T1000 (cell line): ENCODE results near the gene HPSE2.

Source experiments
- DNase-seq: peaks from one replicate; lab custom pipeline; 2025; ENCODE audit warnings: mixed read lengths; lab: John Stamatoyannopoulos, UW

HPSE2 gene

GRCh38 chr10:98832738-98833137, 402.9 kb downstream of the HPSE2 start:
- DNase-seq, result no peak

- no peak for DNase-seq
Observed at GRCh38 chr10:98832196-98832595, 403.5 kb downstream of the HPSE2 start.

DNA sequence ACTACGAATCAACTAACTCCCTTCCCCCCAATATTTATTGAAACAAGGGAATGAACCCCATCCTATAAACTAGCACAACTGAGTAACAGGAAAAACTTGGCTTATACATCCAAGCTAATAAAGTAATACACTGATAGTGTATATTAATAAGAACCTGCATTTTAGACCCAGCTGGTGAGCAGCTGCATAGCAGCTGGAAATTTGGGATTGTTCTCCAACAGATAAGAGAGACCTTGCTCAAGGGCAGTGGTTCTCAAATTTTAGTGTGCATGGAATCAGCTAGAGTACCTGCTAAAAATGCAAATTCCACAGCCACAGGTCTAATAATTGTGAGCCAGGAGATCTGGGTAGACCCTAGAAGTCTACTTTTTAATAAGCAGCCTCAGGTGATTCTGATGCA, 404.3 kb downstream of the HPSE2 start:
- no peak for DNase-seq

DNA sequence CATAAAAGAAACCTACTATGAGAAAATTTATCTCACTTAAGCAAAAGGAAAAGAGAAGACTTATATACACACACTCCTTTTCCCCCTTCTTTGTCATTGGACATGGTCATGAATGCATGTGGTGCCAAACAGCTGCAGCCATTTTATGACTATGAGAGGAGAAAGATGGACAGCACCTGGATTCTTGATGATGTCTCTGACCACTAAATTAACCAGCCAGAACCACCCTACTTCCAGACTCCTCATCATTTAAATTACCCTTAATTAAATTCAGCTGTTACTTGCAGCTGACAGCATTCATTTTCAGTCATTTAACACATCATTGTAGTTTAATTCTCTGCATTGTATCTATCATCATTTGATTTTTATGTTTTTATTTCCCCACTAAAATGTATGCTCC, 409.9 kb downstream of the HPSE2 start:
- no peak for DNase-seq

DNA sequence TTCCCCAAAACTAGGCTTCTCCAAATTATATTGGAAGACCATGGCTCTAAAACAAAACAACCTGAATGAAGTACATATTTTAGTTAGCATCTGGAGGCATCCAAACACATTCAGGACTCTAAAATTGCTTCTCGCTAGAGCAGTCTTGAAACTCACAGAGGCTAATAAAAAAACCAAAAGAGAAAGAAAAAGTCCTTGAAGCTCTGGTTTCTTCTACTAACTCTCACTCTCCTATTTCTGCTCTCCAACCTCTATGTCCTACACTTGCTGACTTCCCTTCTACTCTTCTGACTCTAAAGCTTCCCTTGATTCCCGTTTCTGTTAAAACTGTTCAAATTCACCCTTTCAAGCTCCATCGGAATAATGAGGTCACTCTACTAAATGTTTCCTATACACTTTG, 418.3 kb downstream of the HPSE2 start:
- DNase-seq, result no peak

DNA sequence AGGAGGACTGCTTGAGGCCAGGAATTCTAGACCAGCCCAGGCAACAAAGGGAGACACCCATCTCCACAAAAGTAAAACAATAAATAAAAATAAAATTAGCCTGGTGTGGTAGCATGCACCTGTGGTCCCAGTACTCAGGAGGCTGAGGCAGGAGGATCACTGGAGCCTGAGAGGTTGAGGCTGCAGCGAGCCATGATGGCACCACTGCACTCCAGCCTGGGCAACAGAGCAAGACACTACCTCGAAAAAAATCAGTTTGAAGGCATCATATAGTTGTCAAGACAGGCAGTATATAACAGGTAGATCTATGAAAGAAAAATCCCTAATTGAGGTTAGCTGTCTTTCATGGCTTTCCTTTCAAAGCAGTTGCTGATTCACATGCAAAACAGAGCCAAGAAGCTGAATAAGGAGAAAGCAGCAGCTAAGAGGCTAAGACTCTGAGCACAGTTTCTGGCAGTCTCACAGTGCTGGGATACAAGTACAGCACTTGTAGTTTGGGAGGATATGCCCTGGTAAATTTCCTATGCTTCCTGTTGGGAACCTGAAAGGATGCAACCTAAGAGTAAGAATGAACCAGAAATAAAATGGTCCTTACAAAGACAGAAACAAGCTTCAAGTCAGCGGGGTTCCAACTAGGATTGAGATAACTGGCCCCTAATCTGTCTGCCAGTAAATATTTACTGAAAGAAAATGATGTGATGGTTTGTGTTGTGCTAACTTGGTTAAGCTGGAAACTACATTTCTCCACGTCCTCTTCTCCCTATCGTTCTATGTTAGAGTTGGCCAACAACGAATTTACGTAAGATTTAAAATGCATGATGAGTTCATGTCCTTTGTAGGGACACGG, 420.4 kb downstream of the HPSE2 start:
- DNase-seq, result no peak

- DNase-seq, result no peak
Observed at GRCh38 chr10:98814470-98814869, 421.2 kb downstream of the HPSE2 start.

GRCh38 chr10:98808282-98808892, 427.3 kb downstream of the HPSE2 start:
- no peak for DNase-seq

DNA sequence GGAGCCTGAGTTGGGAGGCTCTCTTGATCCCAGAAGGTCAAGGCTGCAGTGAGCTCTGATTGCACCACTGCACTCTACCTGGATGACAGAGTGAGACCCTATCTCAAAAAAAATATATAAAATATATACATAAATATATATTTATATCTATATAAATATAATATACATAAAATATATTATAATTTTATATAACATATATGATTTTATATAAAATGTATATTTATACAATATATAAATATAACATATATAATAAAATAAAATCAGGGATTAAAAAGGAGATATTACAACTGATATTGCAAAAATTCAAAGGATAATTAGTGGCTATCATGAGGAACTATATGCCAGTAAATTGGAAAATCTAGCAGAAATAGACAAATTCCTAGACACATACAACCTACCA, 435.4 kb downstream of the HPSE2 start:
- no peak for DNase-seq

DNA sequence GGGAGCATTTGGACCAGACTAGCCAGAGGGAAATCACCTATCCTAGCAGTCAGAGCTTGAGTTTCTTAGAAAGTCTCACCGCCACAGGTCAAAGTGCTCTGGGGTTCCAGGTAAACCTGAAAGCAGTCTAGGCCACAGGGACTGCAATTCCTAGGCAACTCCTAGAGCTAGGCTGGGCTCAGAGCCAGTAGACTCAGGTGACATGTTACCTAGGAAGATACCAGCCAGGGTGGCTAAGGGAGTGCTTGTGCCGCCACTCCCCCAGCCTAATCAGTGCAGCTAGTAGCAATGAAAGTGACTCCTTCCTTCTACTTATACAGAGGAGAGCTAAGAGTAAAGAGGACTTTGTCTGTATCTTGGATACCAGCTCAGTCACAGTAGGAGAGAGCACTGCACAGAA, 440.2 kb downstream of the HPSE2 start:
- no peak for DNase-seq

- no peak for DNase-seq
Observed at GRCh38 chr10:98790817-98791216, 444.8 kb downstream of the HPSE2 start.

DNA sequence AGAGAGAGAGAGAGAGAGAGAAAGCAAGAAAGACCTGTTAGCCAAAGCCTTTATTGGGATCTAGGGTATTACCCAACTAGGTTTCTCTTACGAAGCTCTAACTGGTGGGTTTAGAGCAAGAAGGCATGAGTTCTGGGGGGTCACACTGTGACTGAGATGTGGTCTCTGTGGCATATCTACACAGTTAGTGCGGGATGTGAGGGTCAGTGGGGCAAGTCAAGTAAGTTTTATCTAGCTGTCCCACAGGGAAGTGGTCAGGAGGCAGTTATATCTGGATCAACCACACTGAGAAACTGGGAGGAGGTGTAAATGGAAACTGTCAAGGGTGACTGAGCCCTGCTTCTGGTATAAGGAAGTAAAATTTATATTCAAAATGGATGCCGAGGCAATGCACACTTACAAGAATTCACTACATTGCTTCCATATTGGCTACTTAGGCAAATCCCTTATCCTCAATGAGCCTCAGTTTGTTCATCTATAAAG, 457.3 kb downstream of the HPSE2 start:
- no peak for DNase-seq

GRCh38 chr10:98758463-98758862, 477.2 kb downstream of the HPSE2 start:
- no peak for DNase-seq

- no peak for DNase-seq
Observed at GRCh38 chr10:98748298-98748697, 487.4 kb downstream of the HPSE2 start.

DNA sequence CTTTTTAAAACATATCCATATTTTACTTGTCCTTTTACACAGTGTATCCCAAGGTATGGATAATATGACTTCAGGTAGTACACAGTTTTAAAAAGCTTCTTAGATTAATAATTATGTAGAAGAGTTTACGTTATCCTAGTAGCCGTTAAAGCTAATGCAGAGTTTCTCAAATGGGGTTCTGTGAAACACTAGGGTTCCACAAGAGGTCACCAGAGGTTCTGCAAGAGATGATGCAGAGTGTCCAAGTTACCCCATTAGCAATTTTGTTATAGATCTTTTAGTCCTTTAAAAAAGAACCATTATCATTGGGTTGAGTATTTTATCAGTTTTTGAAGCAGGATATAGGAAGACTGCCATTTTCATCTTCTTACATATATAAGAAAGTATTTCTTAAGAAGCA, 490.0 kb downstream of the HPSE2 start:
- DNase-seq, result no peak

DNA sequence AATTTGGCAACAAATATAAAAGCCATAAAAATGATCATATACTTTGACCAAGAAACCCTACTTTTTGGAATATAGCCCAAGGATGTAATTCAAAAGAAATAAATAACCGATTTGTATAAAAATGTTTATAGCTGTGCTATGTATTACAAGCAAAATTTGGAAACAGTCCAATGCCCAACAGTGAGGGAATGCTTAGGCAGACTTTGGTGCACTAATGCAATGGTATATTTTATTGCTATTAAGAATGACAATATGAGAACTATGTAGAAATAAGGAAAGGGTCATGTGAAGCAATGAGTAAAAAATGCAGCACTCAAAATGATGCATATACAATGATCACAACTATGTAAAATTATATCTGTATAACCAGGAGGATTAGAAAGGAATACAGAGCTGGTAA, 515.1 kb downstream of the HPSE2 start:
- no peak for DNase-seq

GRCh38 chr10:98713586-98713985, 522.1 kb downstream of the HPSE2 start:
- no peak for DNase-seq

GRCh38 chr10:98696516-98696915, 539.1 kb downstream of the HPSE2 start:
- no peak for DNase-seq

- DNase-seq, result no peak
Observed at GRCh38 chr10:98694883-98695282, 540.8 kb downstream of the HPSE2 start.

GRCh38 chr10:98694014-98694413, 541.6 kb downstream of the HPSE2 start:
- DNase-seq, result no peak

GRCh38 chr10:98687685-98688084, 548.0 kb downstream of the HPSE2 start:
- no peak for DNase-seq

GRCh38 chr10:98684019-98684899, 551.4 kb downstream of the HPSE2 start:
- no peak for DNase-seq

DNA sequence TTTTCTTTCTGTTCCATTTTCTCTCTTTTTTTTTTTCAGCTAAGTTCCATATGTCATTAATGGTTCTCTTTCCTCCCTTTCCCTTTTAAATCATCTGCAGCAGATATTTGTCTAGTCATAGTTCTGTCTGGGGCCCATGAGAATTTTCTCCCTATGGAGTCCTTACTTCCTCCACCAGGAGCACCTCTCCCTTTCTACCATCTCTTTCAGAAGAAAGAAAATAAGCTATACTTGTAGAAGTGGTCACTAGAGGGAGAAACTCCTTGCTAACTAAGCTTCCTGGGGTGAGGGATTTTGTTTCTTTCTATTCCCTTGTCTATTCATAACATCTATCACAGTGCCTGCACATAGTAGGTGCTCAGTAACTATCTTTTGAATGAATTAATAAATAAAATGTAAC, 558.8 kb downstream of the HPSE2 start:
- no peak for DNase-seq
